Muscle of arm (tissue), 12 donors: ENCODE results near the gene PSTPIP1. TPM values are rescaled to one million over a fixed set of nuclear protein-coding genes. Genes with fewer than 3 reads are reported as not detected.

Experiments used
- DNase-seq: peaks from one replicate; pipeline ENCODE4 v3.0.0-alpha.2; 2013
- polyA plus RNA-seq, 12 donors: library from polyadenylated mRNA; unstranded; fragments of 120-200 nt; gene quantifications; one replicate each; pipeline ENCODE4 v1.2.1, GENCODE V29; 2013; ENCODE audit not compliant: insufficient read length in 12 of 12

The PSTPIP1 gene
- polyA plus RNA-seq, 12 donors = 1.4 to 7.2 (median 2.0) TPM; not detected in 2

DNA sequence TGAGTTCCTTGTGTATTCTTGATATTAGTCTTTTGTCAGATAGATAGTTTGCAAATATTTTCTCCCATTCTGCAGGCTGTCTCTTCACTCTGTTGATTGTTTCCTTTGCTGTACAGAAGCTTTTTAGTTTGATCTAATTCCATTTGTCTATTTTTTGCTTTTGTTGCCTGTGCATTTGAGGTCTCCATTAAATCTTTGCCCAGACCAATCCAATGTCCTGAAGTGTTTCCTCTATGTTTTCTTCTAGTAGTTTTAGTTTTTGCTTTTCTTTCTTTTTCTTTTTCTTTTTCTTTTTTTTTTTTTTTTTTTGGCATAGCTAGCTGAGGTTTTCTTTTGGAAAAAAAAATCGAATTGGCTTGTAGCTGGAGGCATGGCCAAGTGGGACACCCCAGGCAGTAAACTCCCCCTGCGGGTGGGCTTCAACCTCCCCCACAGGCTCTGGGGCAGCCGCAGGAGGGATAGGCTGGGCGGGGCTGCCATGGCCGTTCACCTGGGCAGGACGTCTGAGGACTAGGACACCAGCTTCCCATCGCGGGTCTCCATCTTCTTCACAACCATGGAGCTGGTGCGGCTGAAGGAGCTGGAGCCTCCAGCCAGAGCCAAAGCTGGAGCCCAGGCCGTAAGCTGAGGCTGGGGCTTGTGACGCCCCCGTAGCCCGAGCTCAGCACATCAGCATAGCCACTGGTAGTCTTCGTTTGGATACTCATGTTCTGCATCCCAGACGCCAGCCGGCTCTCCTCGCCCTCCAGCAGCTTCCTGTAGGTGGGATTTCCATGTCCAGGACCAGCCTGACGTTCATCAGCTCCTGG lies 16.2 kb upstream of the PSTPIP1 start:
- no peak for DNase-seq

DNA sequence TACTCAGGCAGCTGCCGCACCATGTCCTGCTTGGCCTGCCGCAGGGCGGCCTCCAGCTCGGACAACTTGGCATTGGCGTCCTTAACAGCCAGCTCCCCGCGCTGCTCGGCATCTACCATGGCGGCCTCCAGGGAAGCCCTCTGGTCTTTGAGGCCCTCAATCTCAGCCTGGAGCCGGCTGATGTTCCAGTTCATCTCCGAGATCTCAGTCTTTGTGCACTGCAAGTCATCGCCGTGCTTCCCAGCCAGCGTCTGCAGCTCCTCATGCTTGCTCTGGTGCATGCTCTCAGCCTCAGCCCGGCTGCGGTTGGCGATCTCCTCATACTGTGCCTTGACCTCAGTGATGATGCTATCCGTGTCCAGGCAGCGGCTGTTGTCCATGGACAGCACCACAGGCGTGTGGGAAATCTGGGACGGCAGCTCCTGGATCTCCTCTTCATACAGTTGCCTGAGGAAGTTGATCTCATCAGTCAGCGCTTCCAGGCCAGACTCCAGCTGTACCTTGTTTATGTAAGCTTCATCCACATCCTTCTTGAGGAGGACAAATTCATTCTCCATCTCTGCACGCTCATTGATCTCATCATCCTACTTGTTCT lies 15.5 kb upstream of the PSTPIP1 start:
- DNase-seq = no peak

DNA sequence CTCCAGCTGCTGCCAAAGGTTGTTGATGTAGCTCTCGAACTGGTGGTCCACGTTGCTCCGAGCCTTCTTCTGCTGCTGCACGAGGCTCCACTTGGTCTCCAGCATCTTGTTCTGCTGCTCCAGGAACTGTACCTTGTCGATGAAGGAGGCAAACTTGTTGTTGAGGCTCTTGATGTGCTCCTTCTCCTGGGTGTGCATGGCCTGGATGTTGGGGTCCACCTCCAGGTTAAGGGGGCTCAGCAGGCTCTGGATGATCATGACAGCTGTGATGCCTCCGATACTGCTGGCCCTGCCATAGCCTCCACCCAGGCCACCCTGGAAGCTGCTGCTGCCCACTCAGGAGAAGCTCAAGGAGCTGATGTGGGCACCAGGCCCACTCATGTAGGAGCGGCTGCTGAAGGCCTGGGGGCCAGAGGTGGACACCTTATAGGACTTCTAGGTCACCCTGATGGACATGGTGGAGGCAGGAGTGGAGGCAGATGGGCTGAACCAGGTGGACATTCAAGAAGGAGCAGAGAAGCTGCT lies 14.9 kb upstream of the PSTPIP1 start:
- no peak for DNase-seq

DNA sequence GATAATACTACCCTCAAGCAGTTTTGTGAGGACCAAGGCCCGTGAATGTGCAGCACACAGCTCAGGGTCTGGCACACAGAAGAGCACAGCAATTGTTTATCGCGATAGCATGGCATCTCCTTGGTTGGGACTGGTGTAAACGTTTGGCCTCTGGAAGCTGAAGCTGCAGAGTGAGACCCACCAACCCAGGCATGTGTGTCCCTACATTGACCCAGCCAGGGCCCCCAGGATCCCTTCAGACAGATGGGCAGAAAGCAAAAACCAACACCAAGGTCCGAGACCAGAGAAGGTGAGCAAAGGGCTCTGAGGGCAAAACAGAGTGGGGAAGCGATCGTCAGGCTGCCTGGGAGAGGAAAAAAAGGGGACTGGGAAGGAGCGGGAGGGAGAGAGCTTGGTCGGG lies 12.6 kb upstream of the PSTPIP1 start:
- no peak for DNase-seq

DNA sequence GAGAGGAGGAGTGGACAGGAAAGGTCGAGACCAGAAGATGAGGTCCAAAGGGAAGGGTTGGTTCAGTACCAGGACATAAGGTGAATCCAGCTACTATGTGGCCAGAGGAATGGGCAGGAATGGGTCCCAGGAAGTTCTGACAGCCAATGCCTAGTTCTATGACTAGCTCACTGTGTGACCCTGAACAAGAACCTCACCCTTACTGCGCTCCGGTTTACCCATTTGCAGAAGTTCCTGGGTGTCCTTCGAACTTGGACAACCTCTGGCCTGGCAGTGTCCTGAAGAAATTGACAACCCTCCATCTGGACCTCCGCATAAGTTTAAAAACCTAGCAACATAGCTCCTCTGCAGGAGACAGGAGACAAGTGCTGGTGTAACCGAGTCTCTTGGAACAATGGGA lies 12.2 kb upstream of the PSTPIP1 start:
- no peak for DNase-seq

DNA sequence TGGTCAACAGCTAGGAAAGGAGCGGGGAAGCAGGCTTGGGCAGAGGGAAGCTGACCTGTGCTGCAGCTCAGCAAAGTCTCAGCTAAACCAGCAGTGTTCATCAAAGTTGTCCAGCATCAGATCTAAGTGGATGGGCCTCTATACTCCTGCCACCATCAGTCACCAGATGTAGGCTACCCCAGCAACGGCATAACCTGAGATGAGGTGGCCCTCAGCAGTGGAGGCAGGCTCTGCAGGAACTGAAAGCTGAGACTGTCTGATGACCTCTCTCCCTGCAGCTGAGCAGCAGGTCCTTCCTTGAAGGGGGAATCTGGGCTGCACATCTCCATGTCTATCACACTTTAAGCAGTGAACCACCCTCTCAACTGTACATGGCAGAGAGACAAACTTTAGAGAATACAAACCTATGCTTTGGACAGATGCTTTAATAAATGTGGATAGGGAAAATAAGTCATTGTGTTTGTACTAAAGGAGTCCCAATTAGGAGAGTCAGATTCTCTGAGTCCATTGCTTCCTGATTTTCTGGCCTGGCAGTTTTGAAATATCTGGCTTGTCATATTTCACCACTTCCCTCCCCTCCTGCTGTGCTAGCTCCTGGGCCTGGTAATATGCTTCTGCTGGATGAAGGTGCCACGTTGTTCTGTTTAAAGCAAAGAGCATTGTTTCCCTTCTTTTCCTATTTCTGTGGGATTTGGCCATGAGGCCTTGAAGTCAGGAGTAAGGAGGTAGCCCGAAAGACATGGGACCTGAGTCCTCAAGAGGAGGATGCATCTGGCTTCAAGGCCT lies 11.1 kb upstream of the PSTPIP1 start:
- no peak for DNase-seq

DNA sequence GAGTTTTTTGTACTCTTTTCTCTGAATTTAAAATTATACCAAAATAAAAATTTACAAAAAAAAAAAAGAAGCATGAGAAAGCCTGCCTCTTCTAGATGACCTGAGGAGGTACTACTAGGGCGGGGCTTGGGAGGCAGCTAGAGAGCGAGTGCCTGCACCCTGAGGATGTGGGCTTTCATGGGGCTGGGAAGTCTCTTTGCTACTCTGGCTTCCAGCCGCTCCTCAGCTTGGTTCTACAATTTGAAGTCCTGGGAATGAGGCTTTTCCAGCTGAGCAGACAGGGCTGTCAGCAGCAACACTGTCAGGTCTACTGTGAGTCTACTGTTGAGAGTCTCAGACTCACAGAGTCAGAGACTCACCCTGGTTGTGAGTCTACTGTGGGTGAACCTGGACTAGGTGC lies 8.2 kb upstream of the PSTPIP1 start:
- DNase-seq = no peak

DNA sequence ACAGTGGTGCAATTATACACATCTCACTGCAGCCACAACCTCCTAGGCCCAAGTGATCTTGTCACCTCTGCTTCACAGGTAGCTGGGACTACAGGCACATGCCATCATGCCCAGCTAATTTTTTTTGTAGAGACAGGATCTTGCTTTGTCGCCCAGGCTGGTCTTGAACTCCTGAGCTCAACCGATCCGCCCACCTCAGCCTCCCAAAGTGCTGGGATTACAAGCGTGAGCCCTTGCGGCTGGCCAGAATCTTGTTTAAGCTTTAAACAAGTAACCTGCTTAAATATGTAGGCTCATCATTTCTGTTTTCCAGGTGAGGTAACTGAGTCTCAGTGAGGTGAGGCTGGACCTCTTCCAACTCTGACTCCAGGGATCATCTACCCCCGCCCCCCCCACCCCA lies 7.7 kb upstream of the PSTPIP1 start:
- no peak for DNase-seq

DNA sequence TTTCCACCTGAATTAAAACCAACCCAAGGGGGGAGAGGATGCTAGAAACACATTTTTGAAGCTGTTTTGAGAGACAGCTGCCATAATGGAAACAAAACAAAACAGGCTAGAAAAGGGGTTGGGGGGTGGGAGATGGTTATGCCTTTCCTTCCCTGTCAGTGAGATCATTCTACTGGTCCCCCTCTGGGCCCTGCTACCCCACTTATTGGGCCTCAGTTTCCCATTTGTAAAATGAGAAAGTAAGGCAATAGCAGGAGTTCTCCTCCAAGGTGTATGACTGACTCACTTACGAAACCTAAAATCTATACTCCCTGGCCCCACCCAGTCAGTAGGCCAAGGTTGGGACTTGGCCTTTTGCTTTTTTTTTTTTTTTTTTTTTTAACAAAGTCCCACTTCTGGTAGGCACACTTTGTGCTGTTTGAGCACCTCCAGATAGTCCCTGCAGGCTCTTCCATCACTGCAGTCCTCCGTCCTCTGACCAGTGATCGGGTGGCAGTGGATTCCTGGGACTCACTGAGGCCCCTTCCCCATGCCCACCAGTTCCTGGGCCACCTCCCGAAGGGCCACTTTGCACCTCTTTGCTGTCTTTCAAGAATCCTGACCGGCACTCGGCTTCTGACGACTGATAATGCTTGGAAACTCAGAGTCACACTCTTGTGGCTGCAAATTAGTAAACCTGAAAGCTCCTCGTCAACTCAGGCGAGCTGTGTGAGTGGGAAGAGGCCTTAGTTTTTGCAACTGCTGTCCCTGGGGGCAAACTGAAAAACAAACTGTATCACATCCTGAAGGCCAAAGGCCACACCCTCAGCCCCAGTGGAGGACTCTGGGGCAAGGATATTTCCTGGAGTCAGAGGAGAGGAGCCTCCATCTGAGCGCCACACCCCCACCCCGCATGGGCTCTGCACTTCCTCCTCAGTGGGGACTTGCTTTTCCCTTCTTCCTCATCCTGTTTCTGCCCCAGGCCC lies 6.7 kb upstream of the PSTPIP1 start:
- no peak for DNase-seq

DNA sequence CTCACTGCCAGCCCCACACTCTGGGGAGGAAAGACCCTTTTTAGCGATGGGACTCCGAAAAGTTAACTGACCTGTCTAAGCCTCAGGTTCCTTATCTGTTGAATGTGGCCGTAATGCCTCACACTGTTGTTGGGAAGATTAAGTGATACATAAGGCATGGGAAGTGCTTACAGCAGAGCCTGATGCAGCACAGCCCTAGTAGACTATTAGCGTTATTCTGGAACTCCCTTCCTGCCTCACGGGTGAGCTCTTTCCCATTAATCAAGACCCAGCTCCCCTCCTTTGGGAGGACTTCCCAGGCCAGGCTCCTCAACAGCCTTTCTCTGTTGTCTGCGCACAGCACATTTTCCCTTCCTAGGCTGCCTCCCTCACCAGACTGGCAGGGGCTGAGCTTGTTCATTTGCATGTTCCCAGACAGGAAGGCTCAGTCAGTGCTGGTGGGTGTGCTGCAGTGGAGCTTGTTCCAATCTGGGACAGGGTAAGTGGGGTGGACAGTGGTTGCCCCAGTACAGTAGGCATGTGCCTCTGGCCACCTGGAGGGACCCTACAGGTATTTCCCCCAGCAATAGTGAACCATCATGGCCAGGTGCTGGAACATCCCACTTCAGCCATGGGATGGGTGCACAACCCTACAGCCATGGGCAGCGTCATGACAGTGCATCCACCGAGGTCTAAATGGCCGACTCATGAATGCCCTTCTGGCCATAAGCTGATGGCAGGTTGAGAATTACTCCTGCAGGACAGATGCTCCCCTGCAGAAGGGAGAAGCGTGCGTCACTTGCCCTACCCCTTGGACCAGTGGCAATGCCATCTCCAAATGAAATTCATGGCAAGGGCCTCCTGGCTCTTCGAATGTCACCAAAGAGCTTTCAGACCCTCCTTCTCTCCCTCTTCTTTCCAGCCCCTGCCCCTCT lies 5.8 kb upstream of the PSTPIP1 start:
- no peak for DNase-seq

DNA sequence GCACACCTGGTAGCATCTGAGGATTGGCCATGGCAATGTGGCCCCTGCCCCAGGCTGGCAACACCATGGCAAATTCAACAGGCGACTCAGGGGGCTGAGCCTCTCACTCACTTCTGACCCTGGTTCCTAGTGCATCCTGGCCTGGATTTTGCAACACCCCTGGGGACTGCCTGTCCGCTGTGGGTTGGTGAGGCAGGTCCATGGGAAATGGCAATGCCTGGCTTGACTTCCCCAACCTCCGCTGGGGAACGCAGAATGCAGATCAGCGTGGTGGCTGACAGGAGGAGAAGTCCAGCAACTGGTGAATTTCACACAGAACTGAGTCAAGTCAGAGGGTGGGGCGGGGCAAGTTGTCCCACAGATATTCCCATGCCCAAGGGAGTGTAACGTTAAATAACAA lies 3.9 kb upstream of the PSTPIP1 start:
- no peak for DNase-seq

DNA sequence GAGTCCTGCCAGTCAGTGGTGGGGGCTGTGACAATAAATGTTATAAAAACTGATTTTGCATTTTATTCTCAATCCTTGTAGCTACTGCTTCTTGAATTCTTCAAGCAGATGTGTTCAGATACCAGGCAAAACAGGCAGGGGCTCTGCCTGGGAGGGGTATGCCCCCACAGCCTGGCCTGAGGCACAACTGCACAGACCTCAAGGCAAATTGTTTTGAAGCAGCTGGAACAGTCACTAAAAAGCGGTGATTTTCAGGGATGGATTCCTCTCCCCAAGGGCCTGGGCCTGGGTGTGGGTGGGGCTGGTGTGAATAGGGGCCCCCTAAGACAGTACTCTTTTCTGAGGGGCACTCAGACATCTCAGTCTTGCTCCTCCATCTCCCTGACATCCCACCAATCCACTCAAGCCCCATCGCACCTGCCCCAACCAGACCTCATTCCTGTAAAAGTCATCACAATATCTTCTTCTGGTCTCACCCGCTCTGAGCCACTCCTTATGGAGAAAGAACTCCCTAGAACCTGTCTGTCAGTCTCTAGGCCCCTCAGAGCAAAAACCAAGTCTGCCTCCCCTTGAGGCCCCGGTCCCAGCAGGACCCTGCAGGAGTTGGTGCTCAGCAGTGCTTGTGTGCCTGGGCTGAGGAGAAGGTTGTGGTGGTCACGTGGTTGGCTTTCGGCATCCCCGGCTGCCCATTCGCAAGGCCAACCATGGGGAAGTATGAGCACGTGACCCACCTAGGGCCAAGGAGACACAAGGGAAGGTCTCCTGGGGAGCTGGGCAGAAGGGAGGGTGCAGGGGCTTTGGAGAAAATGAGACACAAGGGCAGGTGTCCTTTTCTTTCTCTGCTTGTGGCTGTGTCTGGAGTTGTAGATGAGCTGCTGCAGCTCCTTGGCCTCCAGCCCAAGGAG lies 2.9 kb upstream of the PSTPIP1 start:
- DNase-seq = no peak

DNA sequence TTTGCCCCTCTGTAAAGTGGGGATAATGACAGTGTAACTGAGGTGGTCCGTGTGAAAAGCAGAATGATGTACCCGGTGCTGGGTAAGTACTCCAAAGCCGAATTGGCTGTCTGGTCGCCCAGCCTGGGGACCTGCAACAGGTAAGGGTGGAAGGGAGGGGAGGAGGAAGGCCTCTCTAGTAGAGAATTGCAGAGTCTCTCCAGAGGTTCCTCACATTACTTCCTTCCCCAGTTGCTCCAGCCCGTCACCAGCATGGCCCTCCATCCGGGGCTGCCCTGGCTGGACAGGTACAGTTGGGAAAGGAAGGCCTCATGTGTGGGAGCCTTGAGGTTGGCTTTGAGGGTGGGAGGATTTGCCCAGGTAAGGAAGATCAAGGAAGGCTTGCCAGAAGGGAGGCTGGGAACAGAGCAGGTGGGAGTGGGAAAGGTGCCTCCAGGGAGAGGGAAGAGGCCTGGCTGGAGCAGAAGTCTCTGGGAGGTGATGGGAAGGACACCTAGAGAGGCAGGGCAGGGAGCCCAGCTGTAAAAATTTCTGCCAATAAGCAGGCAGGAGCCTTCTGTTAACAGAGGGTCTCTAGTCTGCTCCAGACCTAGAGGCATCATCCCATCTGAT lies 1.7 kb upstream of the PSTPIP1 start:
- no peak for DNase-seq

DNA sequence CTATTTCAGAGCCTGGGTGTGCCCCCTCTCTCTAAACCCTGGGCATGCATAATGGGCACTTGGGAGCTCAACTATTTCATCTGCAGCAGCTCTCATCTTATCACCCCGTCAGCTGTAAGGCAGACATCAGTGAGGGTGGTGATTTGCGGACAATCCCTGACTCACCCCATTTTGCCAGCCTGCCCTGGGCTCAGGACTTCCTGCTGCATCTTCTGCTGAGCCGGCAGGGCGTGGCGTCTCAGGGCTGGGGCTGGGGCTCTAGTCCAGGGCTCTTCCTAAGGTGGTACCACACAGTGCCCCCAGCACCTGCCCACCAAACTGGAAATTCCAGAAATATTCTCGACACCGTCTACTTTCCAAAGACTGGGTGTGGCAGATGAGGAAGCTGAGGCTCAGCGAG lies 925 bp upstream of the PSTPIP1 start:
- DNase-seq = no peak

DNA sequence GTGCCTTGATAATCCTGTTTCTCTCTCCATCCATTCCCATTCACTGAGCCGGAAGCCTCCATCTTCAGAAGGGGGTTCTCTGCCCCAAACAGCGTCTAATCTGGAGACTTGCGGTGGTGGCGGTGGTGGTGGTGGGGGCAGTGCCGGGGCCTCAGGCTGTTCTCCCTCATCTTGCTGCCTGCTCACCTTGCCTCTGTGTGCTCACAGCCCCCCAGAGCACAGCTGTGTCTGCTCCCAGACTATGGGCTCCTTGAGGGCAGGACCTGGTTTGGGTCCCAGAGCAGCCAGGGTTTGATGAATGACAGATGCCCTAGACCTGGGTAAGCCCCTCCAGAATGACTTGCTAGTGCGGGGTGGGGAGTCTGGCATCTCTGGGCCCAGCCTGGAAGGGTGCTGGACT lies 430 bp upstream of the PSTPIP1 start:
- no peak for DNase-seq

DNA sequence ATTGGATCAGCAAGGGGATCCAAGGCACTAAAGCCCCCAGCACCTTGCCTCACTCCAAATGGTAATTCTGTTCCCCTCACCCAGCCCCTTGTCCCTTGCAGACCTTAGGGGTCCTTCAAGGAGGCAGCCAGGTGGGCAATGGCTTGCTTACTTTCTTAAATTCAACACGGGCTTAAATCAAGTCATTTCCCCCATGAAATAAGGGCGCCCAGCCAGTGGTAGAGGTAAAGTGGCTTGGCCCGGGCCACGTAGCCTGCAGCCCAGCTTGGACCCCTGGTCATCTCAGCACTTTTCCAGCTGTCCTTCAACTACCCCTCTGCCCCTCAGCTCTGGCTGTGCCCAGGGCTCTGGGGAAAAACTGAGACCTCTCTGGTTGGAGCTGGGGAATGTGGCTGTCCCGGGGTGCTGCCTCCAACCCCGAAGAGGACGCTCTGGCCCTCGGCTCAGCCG lies 1.2 kb downstream of the PSTPIP1 start:
- no peak for DNase-seq

DNA sequence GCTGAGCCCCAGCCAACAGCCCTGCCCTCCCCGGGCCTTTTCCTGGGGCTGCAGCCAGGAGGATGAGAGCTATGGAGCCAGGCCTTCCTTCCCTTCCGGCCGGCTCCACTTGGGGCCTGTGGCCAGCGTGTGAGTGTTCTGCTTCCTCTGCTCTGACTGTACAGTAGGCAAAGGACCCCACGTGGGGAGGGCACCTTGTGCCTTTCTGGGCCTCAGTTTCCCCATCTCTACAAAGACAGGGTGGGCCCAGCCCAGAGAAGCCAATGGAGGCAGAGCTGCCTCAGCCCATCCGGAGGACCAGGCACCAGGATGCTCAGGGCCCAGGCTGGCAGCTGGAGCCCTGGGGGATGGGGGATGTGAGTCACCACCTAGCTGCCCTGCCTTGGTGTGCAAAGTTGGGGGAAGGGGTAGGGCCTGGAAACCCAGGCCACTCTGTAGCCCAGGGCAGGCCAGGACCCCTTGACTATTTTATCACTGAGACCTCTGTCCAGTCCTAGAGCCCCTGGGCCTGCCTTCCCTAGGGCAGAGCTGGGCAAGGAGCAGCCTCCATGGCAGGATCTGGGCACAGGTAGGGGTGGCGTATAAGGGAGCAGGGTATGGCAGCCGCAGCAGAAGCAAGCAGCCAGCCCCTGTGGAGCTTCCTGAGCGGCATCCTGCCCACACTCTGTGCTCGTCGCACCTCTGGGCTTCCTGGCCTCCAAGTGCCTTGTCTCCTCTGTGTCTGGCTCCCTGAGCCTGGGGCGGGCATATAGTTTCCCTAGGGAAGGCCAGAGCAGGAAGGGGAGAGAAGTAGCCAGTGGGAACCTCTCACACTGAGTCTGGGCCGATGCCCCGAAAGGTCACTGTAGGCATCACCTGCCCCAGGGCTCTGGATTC lies 1.8 kb downstream of the PSTPIP1 start:
- peak; percentile 59 for DNase-seq
